Spinal cord (tissue), 10 donors: ENCODE data around the gene FSTL3. TPM values are rescaled to one million over a fixed set of nuclear protein-coding genes. Genes with fewer than 3 reads are reported as not detected.
A peak's percentile ranks its signal among the peaks of the same experiment; 100 is the strongest.

Source experiments
- DNase-seq, 6 donors: peaks; one replicate each; pipeline versions ENCODE4 v3.0.0 to v3.0.0-alpha.2; 2013 to 2015; ENCODE audit warnings: low spot score in 6 of 6, low read depth in 4 of 6
- H3K27ac ChIP-seq: one replicate; pipeline ENCODE4 v1.5.1; 2013; ENCODE audit warnings: low read depth, low read length, control low read depth
- H3K27me3 ChIP-seq: one replicate; pipeline ENCODE4 v1.6.1; 2013; ENCODE audit warnings: low read length; ENCODE audit not compliant: control insufficient read depth, insufficient read depth
- H3K36me3 ChIP-seq: one replicate; pipeline ENCODE4 v1.6.1; 2013; ENCODE audit warnings: low read length; ENCODE audit not compliant: control insufficient read depth, insufficient read depth
- H3K4me1 ChIP-seq: one replicate; pipeline ENCODE4 v1.6.1; 2013; ENCODE audit warnings: low read length; ENCODE audit not compliant: control insufficient read depth, insufficient read depth
- H3K4me3 ChIP-seq: one replicate; pipeline ENCODE4 v1.5.1; 2013; ENCODE audit warnings: low read depth, low read length, control low read depth
- H3K9me3 ChIP-seq: one replicate; pipeline ENCODE4 v1.6.1; 2013; ENCODE audit warnings: low read length; ENCODE audit not compliant: control insufficient read depth, insufficient read depth
- WGBS: methylation state at CpG from one replicate; pipeline ENCODE4 v1.1.5; 2013; ENCODE audit warnings: missing lambda C conversion rate; ENCODE audit not compliant: insufficient coverage; 5-methylcytosine and 5-hydroxymethylcytosine counted together
- polyA plus RNA-seq, 2 donors: library from polyadenylated mRNA; unstranded; fragments of 120-200 nt; gene quantifications; one replicate each; pipeline ENCODE4 v1.2.1, GENCODE V29; 2013; ENCODE audit not compliant: insufficient read length in 2 of 2
- total RNA-seq, 2 donors: library from RNA; depleted of rRNA in 1 of 2; stranded (reverse); fragments of 120-200 nt in 1 of 2; fragments of >200 nt in 1 of 2; gene quantifications; one replicate each; pipeline versions ENCODE4 v1.2.3 to v1.2.4, GENCODE V29; 2013 to 2014
- donor health status: healthy.

The FSTL3 gene
- total and polyA plus RNA-seq, 4 donors = 11.3 to 32.1 (median 15.0) TPM

- no peak for DNase-seq
Measured at GRCh38 chr19:681029-682019, 5.1 kb downstream of the FSTL3 start.

GRCh38 chr19:682678-683320 lies 6.6 kb downstream of the FSTL3 start:
- Histone ChIP-seq H3K27ac (no peak overlapping the region), H3K4me3 (no peak overlapping the region), H3K9me3 (no peaks in the 10 kb centered on the region), H3K27me3 (no peaks in the 10 kb centered on the region), H3K4me1 (peaks cover 29% of the 10 kb centered on the region), H3K36me3 (peaks cover 18% of the 10 kb centered on the region)
- 87% methylated on average over 22 of the region's 25 CpGs for WGBS
- no peak for DNase-seq

More at GRCh38 chr19:681029-682019, 5.1 kb downstream of the FSTL3 start:
- H3K4me3 ChIP-seq = peak overlapping the region; percentile 67
- peaks cover 42% of the 10 kb centered on the region for H3K4me1 ChIP-seq
- H3K27ac ChIP-seq = peak overlapping the region; percentile 94
- peaks cover 20% of the 10 kb centered on the region for H3K36me3 ChIP-seq
- H3K9me3 ChIP-seq = no peaks in the 10 kb centered on the region
- WGBS = 63% methylated on average over 36 of the region's 54 CpGs
- peaks cover 7% of the 10 kb centered on the region for H3K27me3 ChIP-seq

- no peaks in the 10 kb centered on the region for H3K27me3 ChIP-seq
- no peak overlapping the region for H3K27ac ChIP-seq
- 81% methylated on average over 20 of the region's 31 CpGs for WGBS
- DNase-seq = no peak
- peaks cover 10% of the 10 kb centered on the region for H3K36me3 ChIP-seq
- H3K4me3 ChIP-seq = no peak overlapping the region
- peaks cover 12% of the 10 kb centered on the region for H3K4me1 ChIP-seq
- no peaks in the 10 kb centered on the region for H3K9me3 ChIP-seq
Measured at GRCh38 chr19:685454-685931, 9.3 kb downstream of the FSTL3 start.

- H3K4me3 ChIP-seq = no peak overlapping the region
- 70% methylated on average over 16 of the region's 17 CpGs for WGBS
- peaks cover 10% of the 10 kb centered on the region for H3K36me3 ChIP-seq
- no peaks in the 10 kb centered on the region for H3K27me3 ChIP-seq
- no peak overlapping the region for H3K27ac ChIP-seq
- H3K4me1 ChIP-seq = no peaks in the 10 kb centered on the region
- no peak for DNase-seq
- no peaks in the 10 kb centered on the region for H3K9me3 ChIP-seq
Measured at GRCh38 chr19:686589-687297, 10.6 kb downstream of the FSTL3 start.

- WGBS = 84% methylated on average over 10 of the region's 11 CpGs
- H3K36me3 ChIP-seq = peaks cover 6% of the 10 kb centered on the region
Measured at GRCh38 chr19:687569-688166, 11.5 kb downstream of the FSTL3 start.

GRCh38 chr19:688214-688613 lies 12.0 kb downstream of the FSTL3 start:
- Histone ChIP-seq H3K9me3 (no peaks in the 10 kb centered on the region), H3K4me1 (no peaks in the 10 kb centered on the region), H3K27ac (no peak overlapping the region), H3K4me3 (no peak overlapping the region), H3K27me3 (no peaks in the 10 kb centered on the region), H3K36me3 (peaks cover 2% of the 10 kb centered on the region)
- 82% methylated on average over 9 of the region's 15 CpGs for WGBS
- DNase-seq = no peak

More at GRCh38 chr19:687569-688166, 11.5 kb downstream of the FSTL3 start:
- DNase-seq = no peak
- H3K27me3 ChIP-seq = no peaks in the 10 kb centered on the region
- H3K27ac ChIP-seq = no peak overlapping the region
- H3K9me3 ChIP-seq = no peaks in the 10 kb centered on the region
- H3K4me1 ChIP-seq = no peaks in the 10 kb centered on the region
- H3K4me3 ChIP-seq = no peak overlapping the region

GRCh38 chr19:688992-689391 lies 12.8 kb downstream of the FSTL3 start:
- no peaks in the 10 kb centered on the region for H3K36me3 ChIP-seq
- no peaks in the 10 kb centered on the region for H3K9me3 ChIP-seq
- DNase-seq = no peak
- 85% methylated on average over 16 of the region's 17 CpGs for WGBS
- no peaks in the 10 kb centered on the region for H3K27me3 ChIP-seq
- H3K4me1 ChIP-seq = no peaks in the 10 kb centered on the region
- H3K4me3 ChIP-seq = no peak overlapping the region
- no peak overlapping the region for H3K27ac ChIP-seq

GRCh38 chr19:690203-690602 lies 14.0 kb downstream of the FSTL3 start:
- Histone ChIP-seq H3K9me3 (no peaks in the 10 kb centered on the region), H3K4me3 (no peak overlapping the region), H3K27me3 (peaks cover under 1% of the 10 kb centered on the region), H3K36me3 (no peaks in the 10 kb centered on the region), H3K4me1 (no peaks in the 10 kb centered on the region), H3K27ac (no peak overlapping the region)
- no peak for DNase-seq
- WGBS = 77% methylated on average over 16 of the region's 18 CpGs
